Bronchial epithelial cell (primary cell): ENCODE measurements around the gene VPREB1. TPM values are rescaled to one million over a fixed set of nuclear protein-coding genes. Genes with fewer than 3 reads are reported as not detected.

Experiments
- DNase-seq: peaks from one replicate; pipeline ENCODE4 v3.0.0-alpha.2; 2010; ENCODE audit warnings: low read depth
- FAIRE-seq: peaks from 2 replicates; lab custom pipeline; 2011; peaks lifted over from hg19 to GRCh38; lab: Jason Lieb, UNC
- H3K27me3 ChIP-seq: 2 replicates; pipeline ENCODE4 v1.5.1; 2011; ENCODE audit warnings: low read length; ENCODE audit not compliant: control insufficient read depth, insufficient read depth
- H3K36me3 ChIP-seq: 2 replicates; pipeline ENCODE4 v1.5.1; 2011; ENCODE audit warnings: low read length; ENCODE audit not compliant: control insufficient read depth, insufficient read depth
- H3K4me3 ChIP-seq: 2 replicates; pipeline ENCODE4 v1.5.1; 2011; ENCODE audit warnings: mild to moderate bottlenecking, low read depth, low read length, control low read depth
- CTCF ChIP-seq: IDR thresholded peaks from 2 replicates; pipeline ENCODE4 v1.5.1; 2011; ENCODE audit warnings: mild to moderate bottlenecking, moderate library complexity, low read length, control low read depth, inconsistent platforms; ENCODE audit not compliant: insufficient read depth, severe bottlenecking
- total RNA-seq: library from RNA; depleted of rRNA; stranded (reverse); fragments of >200 nt; gene quantifications from 2 replicates; pipeline ENCODE4 v1.2.1, GENCODE V29; 2014

The VPREB1 gene
- total RNA-seq, 1 donor from 2014 or later, result not detected

- Histone ChIP-seq H3K27me3 (no peaks in the 10 kb centered on the region), H3K36me3 (no peaks in the 10 kb centered on the region), H3K4me3 (no peak overlapping the region)
- FAIRE-seq (no peak), DNase-seq (no peak)
- TF ChIP-seq CTCF, result no peak
Measured at GRCh38 chr22:22239311-22239939, 5.2 kb upstream of the VPREB1 start.

- peaks cover 1% of the 10 kb centered on the region for H3K27me3 ChIP-seq
- FAIRE-seq, result no peak
Measured at GRCh38 chr22:22241554-22241898, 3.1 kb upstream of the VPREB1 start.

GRCh38 chr22:22242488-22242887 lies 2.1 kb upstream of the VPREB1 start:
- Histone ChIP-seq H3K4me3 (no peak overlapping the region), H3K27me3 (peaks cover 1% of the 10 kb centered on the region), H3K36me3 (no peaks in the 10 kb centered on the region)
- no peak for TF ChIP-seq CTCF
- FAIRE-seq (no peak), DNase-seq (no peak)

More at GRCh38 chr22:22241554-22241898, 3.1 kb upstream of the VPREB1 start:
- no peak for DNase-seq
- Histone ChIP-seq H3K4me3 (no peak overlapping the region), H3K36me3 (no peaks in the 10 kb centered on the region)
- no peak for TF ChIP-seq CTCF

GRCh38 chr22:22243033-22243680 lies 1.4 kb upstream of the VPREB1 start:
- FAIRE-seq (no peak), DNase-seq (no peak)
- no peak overlapping the region for H3K4me3 ChIP-seq
- TF ChIP-seq CTCF, result no peak
- peaks cover 1% of the 10 kb centered on the region for H3K27me3 ChIP-seq
- H3K36me3 ChIP-seq, result no peaks in the 10 kb centered on the region

GRCh38 chr22:22245256-22245909 lies 797 bp downstream of the VPREB1 start:
- DNase-seq (no peak), FAIRE-seq (no peak)
- no peaks in the 10 kb centered on the region for H3K36me3 ChIP-seq
- H3K4me3 ChIP-seq, result no peak overlapping the region
- peaks cover 1% of the 10 kb centered on the region for H3K27me3 ChIP-seq
- TF ChIP-seq CTCF, result no peak
